GM18520 (cell line): ENCODE data around the gene ARHGEF17.

Experiments
- ATAC-seq: cut with Tn5 transposase; IDR thresholded peaks from one replicate; pipeline ENCODE4 v1.9.1; 2021; ENCODE audit not compliant: unreplicated experiment

Gene ARHGEF17

DNA sequence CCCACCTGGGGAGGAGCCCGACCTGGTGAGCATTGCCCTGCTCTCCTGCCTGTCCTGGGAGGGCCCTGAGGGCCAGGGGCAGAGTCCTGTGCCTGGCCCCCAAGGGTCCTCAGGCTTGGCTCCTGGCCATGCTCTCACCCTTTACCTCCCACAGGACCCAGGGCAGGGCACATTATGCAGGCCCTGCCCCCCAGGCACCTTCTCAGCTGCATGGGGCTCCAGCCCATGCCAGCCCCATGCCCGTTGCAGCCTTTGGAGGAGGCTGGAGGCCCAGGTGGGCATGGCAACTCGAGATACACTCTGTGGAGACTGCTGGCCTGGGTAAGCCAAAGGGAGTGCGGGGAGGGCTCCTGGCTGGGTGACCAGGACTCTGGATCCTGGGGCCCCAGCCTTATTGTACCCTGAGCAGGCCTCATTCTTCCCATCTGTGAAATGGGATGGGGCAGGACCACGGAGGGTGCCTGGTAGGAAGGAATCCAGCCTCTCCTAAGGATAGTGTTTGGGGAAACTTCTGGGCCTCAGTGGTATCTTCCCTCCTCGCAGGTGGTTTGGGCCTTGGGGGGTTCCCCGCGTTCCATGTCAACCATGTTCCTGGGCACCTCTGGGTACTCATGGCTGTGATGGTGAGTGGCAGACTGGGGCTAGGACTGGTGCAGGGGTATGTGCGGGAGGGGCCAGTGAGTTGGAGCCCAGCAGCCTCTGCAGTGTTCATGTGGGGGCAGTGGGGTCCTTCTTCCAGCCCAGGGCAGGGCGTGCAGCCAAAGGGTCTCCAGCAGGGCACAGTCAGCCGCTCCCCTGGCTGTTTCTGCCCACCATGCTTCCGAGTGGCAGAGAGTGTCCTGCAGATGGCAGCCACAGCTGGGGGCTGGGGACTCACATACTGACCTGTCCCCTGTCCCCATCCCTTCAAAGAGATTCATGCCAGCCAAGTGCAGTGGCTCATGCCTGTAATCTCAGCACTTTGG is 82.8 kb downstream of the ARHGEF17 start:
- ATAC-seq: no peak

DNA sequence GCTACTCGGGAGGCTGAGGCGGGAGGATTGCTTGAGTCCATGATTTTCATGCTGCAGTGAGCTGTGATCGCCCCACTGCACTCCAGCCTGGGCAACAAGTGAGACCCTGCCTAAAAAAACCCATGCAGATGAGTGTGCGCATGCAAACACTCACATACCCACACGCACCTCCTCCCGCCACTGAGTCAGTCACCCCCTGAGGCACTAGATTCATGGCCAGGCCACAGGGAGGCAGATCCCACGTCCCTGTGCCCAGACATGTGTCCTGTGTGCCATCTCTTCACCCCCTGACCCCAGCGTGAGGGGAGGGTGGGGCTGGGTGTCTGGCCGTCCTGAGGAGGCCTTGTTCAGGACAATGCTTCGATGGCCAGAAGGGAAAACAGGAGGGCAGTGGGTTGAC is 83.6 kb downstream of the ARHGEF17 start:
- no peak for ATAC-seq

- no peak for ATAC-seq
Measured at GRCh38 chr11:73392108-73393010, 84.3 kb downstream of the ARHGEF17 start.

DNA sequence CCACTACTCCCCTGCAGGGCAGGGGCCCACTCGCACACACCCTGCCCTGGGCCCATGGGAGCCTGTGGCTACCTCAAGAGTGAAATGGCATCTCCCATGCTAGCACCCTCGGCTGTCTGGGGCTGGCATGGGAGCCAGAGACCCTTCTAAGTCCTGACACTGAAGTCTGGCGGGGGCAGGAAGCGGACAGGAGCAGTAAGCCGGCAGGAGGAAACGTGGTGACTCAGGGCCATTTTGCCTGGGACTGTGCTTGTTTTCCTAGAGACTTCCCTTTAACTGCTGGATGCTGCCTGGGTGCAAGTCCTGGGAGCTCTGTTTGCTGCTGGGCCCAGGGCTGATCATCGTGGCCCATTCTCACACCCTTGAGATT is 84.9 kb downstream of the ARHGEF17 start:
- no peak for ATAC-seq

DNA sequence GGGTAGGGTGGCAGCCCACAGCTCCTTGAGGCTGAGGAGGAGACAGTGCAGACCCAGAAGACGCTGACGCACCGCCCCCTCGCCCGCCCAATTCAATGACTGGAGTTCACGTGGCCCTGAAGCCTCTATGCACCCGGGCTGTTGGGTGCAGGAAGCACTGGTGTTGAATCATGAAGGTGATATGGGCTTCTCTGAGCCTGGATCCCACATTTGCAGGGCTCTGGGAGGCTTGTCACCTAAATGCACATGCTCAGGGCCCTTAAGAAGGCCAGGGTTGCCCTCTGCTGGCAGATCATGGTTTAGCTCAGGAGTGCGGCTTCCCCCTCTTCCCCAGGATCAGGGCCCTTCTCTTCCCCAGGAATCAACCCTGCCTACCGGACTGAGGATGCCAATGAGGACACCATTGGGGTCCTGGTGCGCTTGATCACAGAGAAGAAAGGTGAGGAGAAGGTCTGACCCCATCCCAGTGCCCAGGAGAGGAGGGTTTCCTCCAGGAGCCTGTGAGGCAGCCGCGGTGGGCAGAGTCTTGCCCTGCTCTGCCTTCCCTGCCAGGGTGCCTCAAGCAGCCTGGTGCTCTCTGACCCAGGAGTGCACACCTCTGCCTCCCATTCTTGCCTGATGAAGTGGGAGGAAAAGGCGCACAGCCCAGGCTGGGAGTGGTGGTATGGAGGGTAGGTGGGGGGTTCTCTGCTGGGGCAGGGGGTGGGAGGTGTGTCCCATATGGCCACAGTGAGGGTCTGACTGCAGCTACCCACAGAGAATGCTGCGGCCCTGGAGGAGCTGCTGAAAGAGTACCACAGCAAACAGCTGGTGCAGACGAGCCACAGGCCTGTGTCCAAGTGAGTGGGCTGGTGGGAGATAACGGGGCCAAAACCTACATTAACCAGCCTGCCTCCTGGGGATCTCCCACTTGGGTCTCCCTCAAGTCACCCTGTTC is 85.7 kb downstream of the ARHGEF17 start:
- ATAC-seq: no peak

- no peak for ATAC-seq
Measured at GRCh38 chr11:73394416-73395296, 86.6 kb downstream of the ARHGEF17 start.

- ATAC-seq: no peak
Measured at GRCh38 chr11:73395297-73396208, 87.5 kb downstream of the ARHGEF17 start.

GRCh38 chr11:73396251-73396930 is 88.3 kb downstream of the ARHGEF17 start:
- ATAC-seq: no peak

DNA sequence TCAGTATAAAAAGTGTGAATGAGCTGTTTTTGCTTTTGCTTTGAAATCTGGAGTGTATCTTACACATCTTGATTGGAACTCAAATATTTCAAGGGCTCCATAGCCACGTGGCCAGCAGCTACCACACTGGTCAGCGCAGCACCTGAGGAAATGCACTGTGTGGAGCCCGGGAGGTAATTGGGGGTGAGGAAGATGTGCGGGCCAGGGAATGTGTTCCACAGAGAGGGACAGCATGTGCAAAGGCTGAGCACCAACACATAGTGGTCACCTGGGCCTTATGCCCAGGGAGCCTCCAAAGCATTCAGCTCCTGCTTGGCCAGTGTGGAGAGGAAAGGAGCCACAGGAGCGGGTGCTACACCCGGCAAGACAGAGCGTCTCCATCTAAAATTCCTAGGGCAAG is 88.9 kb downstream of the ARHGEF17 start:
- no peak for ATAC-seq

GRCh38 chr11:73397468-73398131 is 89.5 kb downstream of the ARHGEF17 start:
- no peak for ATAC-seq

- no peak for ATAC-seq
Measured at GRCh38 chr11:73398132-73398526, 90.1 kb downstream of the ARHGEF17 start.

- ATAC-seq: no peak
Measured at GRCh38 chr11:73398721-73399120, 90.6 kb downstream of the ARHGEF17 start.

- ATAC-seq: no peak
Measured at GRCh38 chr11:73399159-73399590, 91.1 kb downstream of the ARHGEF17 start.

DNA sequence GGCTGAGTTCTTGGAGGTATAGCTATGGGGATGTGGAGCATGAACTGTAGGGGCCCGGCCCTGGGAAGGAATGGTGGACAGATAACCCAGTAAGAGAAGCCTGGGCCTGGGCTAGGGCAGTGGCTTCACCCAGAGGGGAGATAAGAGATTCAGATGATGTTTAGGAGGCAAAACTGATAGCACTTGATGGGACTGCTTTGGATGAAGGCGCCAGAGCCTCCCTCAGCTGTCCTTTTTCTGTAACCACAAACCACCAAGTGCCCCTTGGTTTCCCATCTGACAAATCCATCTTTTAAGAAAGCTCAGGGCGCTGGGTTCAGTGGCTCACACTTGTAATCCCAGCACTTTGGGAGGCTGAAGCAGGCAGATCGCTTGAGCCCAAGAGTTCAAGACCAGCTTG is 91.6 kb downstream of the ARHGEF17 start:
- no peak for ATAC-seq

- ATAC-seq: no peak
Measured at GRCh38 chr11:73400293-73400692, 92.2 kb downstream of the ARHGEF17 start.

- no peak for ATAC-seq
Measured at GRCh38 chr11:73401217-73401923, 93.3 kb downstream of the ARHGEF17 start.
